ENCODE results near the gene KMT2C. TPM values are rescaled to one million over a fixed set of nuclear protein-coding genes. Genes with fewer than 3 reads are reported as not detected.

Gene KMT2C
- total and polyA plus RNA-seq, 9 donors, result 14.0 to 109 (median 74.0) TPM

- TF ChIP-seq EP300 (IDR thresholded peaks at IDR 0.05), result no peak
- TF ChIP-seq POLR2A (IDR thresholded peaks at IDR 0.05), result no peak
- TF ChIP-seq CTCF (IDR thresholded peaks at IDR 0.05), result no peak
- WGBS, 3 donors, result 57 to 91% (median 82%) methylated on average over 2 of the region's 2 CpGs
- Histone ChIP-seq H3K4me3 (no peak overlapping the region), H3K9me3 (no peaks in the 10 kb centered on the region), H3K27me3 (no peaks in the 10 kb centered on the region), H3K27ac (no peak overlapping the region), H3K4me1 (ENCODE audit: insufficient read depth) (no peaks in the 10 kb centered on the region), H3K36me3 (no peaks in the 10 kb centered on the region)
- intact Hi-C loops (cut with DNase I), result no loop called here
- no peak for DNase-seq
These were observed 246.7 kb downstream of the KMT2C start for GRCh38 chr7:152189061-152189460.

- H3K27ac ChIP-seq, result no peak overlapping the region
These were observed 250.2 kb downstream of the KMT2C start for GRCh38 chr7:152185558-152185957.

GRCh38 chr7:152180587-152180986 lies 255.2 kb downstream of the KMT2C start:
- WGBS, 3 donors, result 93 to 100% (median 100%) methylated on average over 1 of the region's 1 CpG
- no peak overlapping the region for H3K27ac ChIP-seq
- no peaks in the 10 kb centered on the region for H3K4me1 ChIP-seq (ENCODE audit: insufficient read depth)
- intact Hi-C loops (cut with DNase I), result no loop called here
- no peak overlapping the region for H3K4me3 ChIP-seq
- DNase-seq, result peak in 1 of 5 donors; percentile 30
- no peaks in the 10 kb centered on the region for H3K9me3 ChIP-seq
- TF ChIP-seq CTCF (IDR thresholded peaks at IDR 0.05) (no peak), EP300 (IDR thresholded peaks at IDR 0.05) (no peak), POLR2A (IDR thresholded peaks at IDR 0.05) (no peak)
- no peaks in the 10 kb centered on the region for H3K36me3 ChIP-seq
- H3K27me3 ChIP-seq, result no peaks in the 10 kb centered on the region

More at GRCh38 chr7:152185558-152185957, 250.2 kb downstream of the KMT2C start:
- 32 to 42% (median 40%) methylated on average over 4 of the region's 4 CpGs for WGBS, 3 donors
- no peak for DNase-seq
- TF ChIP-seq CTCF (IDR thresholded peaks at IDR 0.05), result no peak
- TF ChIP-seq EP300 (IDR thresholded peaks at IDR 0.05), result no peak
- no peak for TF ChIP-seq POLR2A (IDR thresholded peaks at IDR 0.05)
- intact Hi-C loops (cut with DNase I), result no loop called here
- Histone ChIP-seq H3K27me3 (no peaks in the 10 kb centered on the region), H3K9me3 (no peaks in the 10 kb centered on the region), H3K4me3 (no peak overlapping the region), H3K4me1 (ENCODE audit: insufficient read depth) (no peaks in the 10 kb centered on the region), H3K36me3 (no peaks in the 10 kb centered on the region)

GRCh38 chr7:152180048-152180447 lies 255.8 kb downstream of the KMT2C start:
- Histone ChIP-seq H3K4me3 (no peak overlapping the region), H3K27me3 (no peaks in the 10 kb centered on the region), H3K4me1 (ENCODE audit: insufficient read depth) (no peaks in the 10 kb centered on the region), H3K36me3 (no peaks in the 10 kb centered on the region), H3K9me3 (no peaks in the 10 kb centered on the region), H3K27ac (no peak overlapping the region)
- DNase-seq, result no peak
- intact Hi-C loops (cut with DNase I), result no loop called here
- TF ChIP-seq CTCF (IDR thresholded peaks at IDR 0.05) (no peak), POLR2A (IDR thresholded peaks at IDR 0.05) (no peak), EP300 (IDR thresholded peaks at IDR 0.05) (no peak)
- WGBS, 3 donors, result 83 to 96% (median 93%) methylated on average over 5 of the region's 5 CpGs
